Vagina (tissue), 2 donors: ENCODE results near the gene ZNF423. TPM values are rescaled to one million over a fixed set of nuclear protein-coding genes. Genes with fewer than 3 reads are reported as not detected.

Experiments
- DNase-seq, 2 donors: peaks; one replicate each; pipeline ENCODE4 v3.0.0-alpha.2; 2017; ENCODE audit errors: extremely low spot score in 2 of 2
- H3K27ac ChIP-seq: fragments of 200-600 bp; sonication (generic); one replicate; pipeline ENCODE4 v1.5.1; 2019
- H3K27me3 ChIP-seq: fragments of 200-600 bp; sonication (generic); one replicate; pipeline ENCODE4 v1.5.1; 2019
- H3K36me3 ChIP-seq, 2 donors: fragments of 200-600 bp; sonication (generic); one replicate each; pipeline ENCODE4 v1.5.1; 2017 to 2019
- H3K4me1 ChIP-seq: fragments of 200-600 bp; sonication (generic); one replicate; pipeline ENCODE4 v1.5.1; 2019
- H3K4me3 ChIP-seq, 2 donors: fragments of 200-600 bp; sonication (generic); 1 replicate in 1 of 2; 2 replicates in 1 of 2; pipeline ENCODE4 v1.5.1; 2016 to 2019
- H3K9me3 ChIP-seq: fragments of 200-600 bp; sonication (generic); one replicate; pipeline ENCODE4 v1.5.1; 2019
- POLR2A ChIP-seq, 2 donors: fragments of 450-650 bp; IDR thresholded peaks; one replicate each; pipeline ENCODE4 v1.6.1; 2017; ENCODE audit warnings: antibody characterized with exemption in 2 of 2, mild to moderate bottlenecking in 2 of 2, moderate library complexity in 2 of 2
- POLR2AphosphoS5 ChIP-seq, 2 donors: sonication (generic); formaldehyde crosslinking; IDR thresholded peaks; one replicate each; pipeline ENCODE4 v1.9.0; 2017; ENCODE audit warnings: antibody characterized with exemption in 2 of 2, mild to moderate bottlenecking in 2 of 2, low read depth in 1 of 2; ENCODE audit not compliant: insufficient read depth in 1 of 2
- intact Hi-C: fragments of 100-400 bp; cut with DNase I; formaldehyde crosslinking; loops from one replicate; pipeline ENCODE4 v1.15.1; 2023
- total RNA-seq: library from RNA; depleted of rRNA; stranded (reverse); fragments of >200 nt; gene quantifications from one replicate; pipeline ENCODE4 v1.2.3, GENCODE V29; 2016
- TF ChIP-seq, protein P1 (sequence below), 3 experiments: fragments of 450-650 bp in 2 of 3; fragments of 200-600 bp in 1 of 3; sonication (generic) in 1 of 3; IDR thresholded peaks; one replicate each; pipeline ENCODE4 v1.5.1; 2017 to 2019; ENCODE audit warnings: antibody characterized with exemption in 3 of 3, mild to moderate bottlenecking in 2 of 3, moderate library complexity in 2 of 3

ZNF423 gene
- total RNA-seq, 1 donor from 2014 or later: 10.3 TPM

DNA sequence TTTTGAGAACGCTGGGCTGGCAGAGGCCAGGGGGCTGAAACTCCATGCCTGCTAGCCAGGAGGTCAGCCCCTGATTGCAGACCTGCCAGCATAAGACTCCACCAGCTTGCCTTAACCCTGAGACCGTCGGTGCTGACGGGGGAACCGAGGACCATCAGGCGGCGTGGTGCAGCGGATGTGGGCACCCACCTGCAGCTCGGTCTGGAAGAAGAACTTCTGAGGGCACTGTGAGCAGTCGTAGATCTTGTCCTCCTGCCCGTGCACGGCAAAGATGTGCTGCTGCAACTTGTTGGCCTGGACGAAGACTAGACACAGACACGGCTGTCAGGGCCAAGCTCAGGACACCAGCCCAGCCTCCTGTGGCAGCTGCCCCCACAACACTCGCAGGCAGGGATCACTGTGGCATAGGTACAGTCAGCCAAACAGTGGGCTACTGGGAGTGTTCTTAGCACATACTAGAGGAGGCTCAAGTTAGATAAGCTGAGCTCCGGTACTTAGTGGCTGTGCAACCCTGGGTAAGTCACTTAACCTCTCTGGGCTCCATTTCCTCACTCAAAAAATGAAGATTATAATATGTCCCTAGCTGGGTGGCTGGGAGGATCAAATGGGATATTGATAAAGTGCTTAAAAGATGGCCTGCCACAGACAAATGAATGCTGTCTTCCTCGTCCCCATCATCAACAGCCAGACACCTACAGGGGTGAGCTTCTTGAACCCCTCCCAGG lies 332.3 kb downstream of the ZNF423 start:
- Histone ChIP-seq H3K9me3 (no peaks in the 10 kb centered on the region), H3K27me3 (no peaks in the 10 kb centered on the region), H3K4me1 (peaks cover 11% of the 10 kb centered on the region), H3K4me3 (no peak overlapping the region), H3K27ac (no peak overlapping the region), H3K36me3 (no peaks in the 10 kb centered on the region)
- no peak for DNase-seq
- intact Hi-C loops: no loop called here
- TF ChIP-seq, protein P1, sequence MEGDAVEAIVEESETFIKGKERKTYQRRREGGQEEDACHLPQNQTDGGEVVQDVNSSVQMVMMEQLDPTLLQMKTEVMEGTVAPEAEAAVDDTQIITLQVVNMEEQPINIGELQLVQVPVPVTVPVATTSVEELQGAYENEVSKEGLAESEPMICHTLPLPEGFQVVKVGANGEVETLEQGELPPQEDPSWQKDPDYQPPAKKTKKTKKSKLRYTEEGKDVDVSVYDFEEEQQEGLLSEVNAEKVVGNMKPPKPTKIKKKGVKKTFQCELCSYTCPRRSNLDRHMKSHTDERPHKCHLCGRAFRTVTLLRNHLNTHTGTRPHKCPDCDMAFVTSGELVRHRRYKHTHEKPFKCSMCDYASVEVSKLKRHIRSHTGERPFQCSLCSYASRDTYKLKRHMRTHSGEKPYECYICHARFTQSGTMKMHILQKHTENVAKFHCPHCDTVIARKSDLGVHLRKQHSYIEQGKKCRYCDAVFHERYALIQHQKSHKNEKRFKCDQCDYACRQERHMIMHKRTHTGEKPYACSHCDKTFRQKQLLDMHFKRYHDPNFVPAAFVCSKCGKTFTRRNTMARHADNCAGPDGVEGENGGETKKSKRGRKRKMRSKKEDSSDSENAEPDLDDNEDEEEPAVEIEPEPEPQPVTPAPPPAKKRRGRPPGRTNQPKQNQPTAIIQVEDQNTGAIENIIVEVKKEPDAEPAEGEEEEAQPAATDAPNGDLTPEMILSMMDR (IDR thresholded peaks at IDR 0.05): no peak
- no peak for TF ChIP-seq POLR2AphosphoS5 (IDR thresholded peaks at IDR 0.05; ENCODE audit: insufficient read depth in 1 of 2, low read depth in 1 of 2)
- TF ChIP-seq POLR2A (IDR thresholded peaks at IDR 0.05): no peak

DNA sequence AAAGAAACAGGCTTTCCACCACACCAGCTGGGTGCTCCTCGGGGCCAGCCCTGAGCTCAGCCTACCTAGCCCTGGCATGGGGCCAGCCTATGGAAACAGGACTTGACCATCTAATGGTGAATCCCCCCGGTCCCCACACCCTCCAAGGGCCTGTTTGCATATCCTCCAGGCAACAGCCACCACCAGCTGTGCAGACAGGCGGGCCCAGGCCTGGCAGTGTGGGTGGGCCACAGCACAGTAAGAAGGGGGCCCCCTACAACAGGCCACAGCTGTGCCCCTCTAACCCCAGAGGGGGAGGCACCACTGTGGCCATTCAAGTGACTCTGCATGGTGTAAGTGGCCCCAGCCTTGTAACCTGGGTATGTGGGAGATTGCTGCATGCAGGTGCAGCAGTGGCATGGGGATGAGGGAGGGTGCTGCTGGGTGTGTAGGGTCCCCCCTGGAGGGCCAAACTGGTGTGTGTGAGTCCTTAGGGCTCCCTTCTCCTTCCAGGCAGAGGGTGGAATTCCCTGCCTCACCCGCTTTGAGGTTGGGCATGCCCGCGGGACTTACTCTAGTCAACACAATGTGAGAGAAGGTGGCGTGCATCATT lies 334.1 kb downstream of the ZNF423 start:
- no peak for TF ChIP-seq POLR2AphosphoS5 (IDR thresholded peaks at IDR 0.05; ENCODE audit: insufficient read depth in 1 of 2, low read depth in 1 of 2)
- no peak for TF ChIP-seq POLR2A (IDR thresholded peaks at IDR 0.05)
- TF ChIP-seq, protein P1 (IDR thresholded peaks at IDR 0.05): no peak
- H3K4me1 ChIP-seq: no peaks in the 10 kb centered on the region
- H3K4me3 ChIP-seq: no peak overlapping the region
- no peak for DNase-seq
- H3K36me3 ChIP-seq: no peaks in the 10 kb centered on the region
- H3K27ac ChIP-seq: no peak overlapping the region
- no peaks in the 10 kb centered on the region for H3K9me3 ChIP-seq
- H3K27me3 ChIP-seq: no peaks in the 10 kb centered on the region
- intact Hi-C loops: no loop called here

DNA sequence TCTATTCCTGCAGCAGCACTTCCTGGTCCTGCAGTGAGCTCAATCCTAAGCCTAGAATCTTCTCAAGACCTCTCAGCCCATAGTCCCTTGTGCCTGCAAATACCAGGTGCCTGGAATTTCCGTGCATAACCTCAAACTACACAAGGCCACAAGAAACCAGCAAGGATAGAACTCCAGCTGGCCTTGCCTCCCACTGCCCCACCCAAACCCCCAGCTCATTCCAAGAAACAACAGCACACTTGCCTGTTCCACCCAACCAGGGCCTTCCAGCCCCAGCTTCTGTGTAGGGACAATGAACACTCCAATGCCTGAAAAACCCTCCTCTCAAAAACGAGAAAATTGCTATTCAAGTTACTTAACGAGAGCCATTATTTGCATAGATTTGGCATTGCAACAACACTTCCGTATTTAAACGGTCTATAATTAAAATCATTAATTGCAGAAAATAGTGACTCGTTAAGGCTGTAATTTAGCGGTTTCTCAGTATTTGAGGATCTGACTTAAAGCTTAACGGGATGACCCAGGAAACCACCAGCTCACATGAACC lies 335.3 kb downstream of the ZNF423 start:
- TF ChIP-seq POLR2A (IDR thresholded peaks at IDR 0.05) (no peak), POLR2AphosphoS5 (IDR thresholded peaks at IDR 0.05; ENCODE audit: insufficient read depth in 1 of 2, low read depth in 1 of 2) (no peak)
- TF ChIP-seq, protein P1 (IDR thresholded peaks at IDR 0.05): no peak
- Histone ChIP-seq H3K36me3 (no peaks in the 10 kb centered on the region), H3K4me3 (no peak overlapping the region), H3K9me3 (no peaks in the 10 kb centered on the region), H3K4me1 (no peaks in the 10 kb centered on the region), H3K27ac (no peak overlapping the region), H3K27me3 (no peaks in the 10 kb centered on the region)
- intact Hi-C loops: no loop called here
- no peak for DNase-seq

DNA sequence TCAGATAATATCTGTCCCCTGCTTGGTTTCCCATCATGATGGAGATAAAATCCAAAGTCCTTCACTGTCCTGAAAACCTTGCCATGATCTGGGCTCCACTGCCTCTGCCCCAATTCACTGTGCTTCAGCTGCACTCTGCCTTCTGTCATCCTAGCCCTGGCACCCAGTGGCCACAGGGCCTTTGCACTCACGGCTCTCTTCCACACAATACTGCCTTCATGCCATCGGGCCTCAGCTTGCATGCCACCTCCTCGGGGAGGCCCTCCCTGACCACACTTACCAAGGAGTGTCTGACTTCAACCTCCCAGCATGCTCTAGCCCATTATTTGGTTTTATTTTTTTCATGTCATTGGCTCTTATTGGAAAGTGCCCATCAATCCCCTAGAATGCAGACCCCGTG lies 336.2 kb downstream of the ZNF423 start:
- H3K27ac ChIP-seq: no peak overlapping the region
- TF ChIP-seq POLR2A (IDR thresholded peaks at IDR 0.05): no peak
- no peak for TF ChIP-seq POLR2AphosphoS5 (IDR thresholded peaks at IDR 0.05; ENCODE audit: insufficient read depth in 1 of 2, low read depth in 1 of 2)
- TF ChIP-seq, protein P1 (IDR thresholded peaks at IDR 0.05): no peak
- intact Hi-C loops: no loop called here

More for the DNA sequence above, 336.2 kb downstream of the ZNF423 start:
- DNase-seq: no peak
- Histone ChIP-seq H3K9me3 (no peaks in the 10 kb centered on the region), H3K4me3 (no peak overlapping the region), H3K4me1 (no peaks in the 10 kb centered on the region), H3K36me3 (no peaks in the 10 kb centered on the region), H3K27me3 (no peaks in the 10 kb centered on the region)
